ENCODE data around the gene EPC1. TPM values are rescaled to one million over a fixed set of nuclear protein-coding genes. Genes with fewer than 3 reads are reported as not detected.

EPC1 gene
- total RNA-seq, 1 experiment from 2014 or later, result 17.0 TPM

GRCh38 chr10:32347363-32348022, 535 bp upstream of the EPC1 start:
- in situ Hi-C loops (cut with HindIII; ENCODE audit: low pct_unique_long_range_greater_than_20kb, low sequenced_read_pairs), result no loop called here

GRCh38 chr10:32346134-32346550, 816 bp downstream of the EPC1 start:
- in situ Hi-C loops (cut with HindIII; ENCODE audit: low pct_unique_long_range_greater_than_20kb, low sequenced_read_pairs), result no loop called here

More at GRCh38 chr10:32347363-32348022, 535 bp upstream of the EPC1 start:
- DNase-seq (ENCODE audit: low read depth), result no peak

GRCh38 chr10:32341596-32341995, 5.4 kb downstream of the EPC1 start:
- DNase-seq (ENCODE audit: low read depth), result no peak
- in situ Hi-C loops (cut with HindIII; ENCODE audit: low pct_unique_long_range_greater_than_20kb, low sequenced_read_pairs), result no loop called here

More at GRCh38 chr10:32346134-32346550, 816 bp downstream of the EPC1 start:
- peak; percentile 96 for DNase-seq (ENCODE audit: low read depth)

- DNase-seq (ENCODE audit: low read depth), result no peak
- in situ Hi-C loops (cut with HindIII; ENCODE audit: low pct_unique_long_range_greater_than_20kb, low sequenced_read_pairs), result no loop called here
Observed at GRCh38 chr10:32340596-32341180, 6.3 kb downstream of the EPC1 start.

GRCh38 chr10:32338262-32338661, 8.7 kb downstream of the EPC1 start:
- in situ Hi-C loops (cut with HindIII; ENCODE audit: low pct_unique_long_range_greater_than_20kb, low sequenced_read_pairs), result no loop called here
- DNase-seq (ENCODE audit: low read depth), result no peak

GRCh38 chr10:32337350-32337749, 9.6 kb downstream of the EPC1 start:
- in situ Hi-C loops (cut with HindIII; ENCODE audit: low pct_unique_long_range_greater_than_20kb, low sequenced_read_pairs), result no loop called here

GRCh38 chr10:32333849-32334248, 13.1 kb downstream of the EPC1 start:
- in situ Hi-C loops (cut with HindIII; ENCODE audit: low pct_unique_long_range_greater_than_20kb, low sequenced_read_pairs), result no loop called here
- no peak for DNase-seq (ENCODE audit: low read depth)

More at GRCh38 chr10:32337350-32337749, 9.6 kb downstream of the EPC1 start:
- no peak for DNase-seq (ENCODE audit: low read depth)

- in situ Hi-C loops (cut with HindIII; ENCODE audit: low pct_unique_long_range_greater_than_20kb, low sequenced_read_pairs), result no loop called here
- peak; percentile 77 for DNase-seq (ENCODE audit: low read depth)
Observed at GRCh38 chr10:32332299-32332750, 14.6 kb downstream of the EPC1 start.

GRCh38 chr10:32331606-32332005, 15.4 kb downstream of the EPC1 start:
- in situ Hi-C loops (cut with HindIII; ENCODE audit: low pct_unique_long_range_greater_than_20kb, low sequenced_read_pairs), result no loop called here
- no peak for DNase-seq (ENCODE audit: low read depth)

- DNase-seq (ENCODE audit: low read depth), result no peak
- in situ Hi-C loops (cut with HindIII; ENCODE audit: low pct_unique_long_range_greater_than_20kb, low sequenced_read_pairs), result no loop called here
Observed at GRCh38 chr10:32330214-32330613, 16.7 kb downstream of the EPC1 start.

GRCh38 chr10:32329061-32329460, 17.9 kb downstream of the EPC1 start:
- in situ Hi-C loops (cut with HindIII; ENCODE audit: low pct_unique_long_range_greater_than_20kb, low sequenced_read_pairs), result no loop called here
- DNase-seq (ENCODE audit: low read depth), result no peak

- in situ Hi-C loops (cut with HindIII; ENCODE audit: low pct_unique_long_range_greater_than_20kb, low sequenced_read_pairs), result no loop called here
- DNase-seq (ENCODE audit: low read depth), result no peak
Observed at GRCh38 chr10:32328499-32328898, 18.5 kb downstream of the EPC1 start.

- in situ Hi-C loops (cut with HindIII; ENCODE audit: low pct_unique_long_range_greater_than_20kb, low sequenced_read_pairs), result no loop called here
- no peak for DNase-seq (ENCODE audit: low read depth)
Observed at GRCh38 chr10:32327364-32327691, 19.6 kb downstream of the EPC1 start.

- DNase-seq (ENCODE audit: low read depth), result no peak
- in situ Hi-C loops (cut with HindIII; ENCODE audit: low pct_unique_long_range_greater_than_20kb, low sequenced_read_pairs), result no loop called here
Observed at GRCh38 chr10:32326680-32327363, 20.1 kb downstream of the EPC1 start.

- in situ Hi-C loops (cut with HindIII; ENCODE audit: low pct_unique_long_range_greater_than_20kb, low sequenced_read_pairs), result no loop called here
- no peak for DNase-seq (ENCODE audit: low read depth)
Observed at GRCh38 chr10:32326119-32326518, 20.8 kb downstream of the EPC1 start.

- no peak for DNase-seq (ENCODE audit: low read depth)
- in situ Hi-C loops (cut with HindIII; ENCODE audit: low pct_unique_long_range_greater_than_20kb, low sequenced_read_pairs), result no loop called here
Observed at GRCh38 chr10:32323051-32323450, 23.9 kb downstream of the EPC1 start.

- in situ Hi-C loops (cut with HindIII; ENCODE audit: low pct_unique_long_range_greater_than_20kb, low sequenced_read_pairs), result no loop called here
Observed at GRCh38 chr10:32321016-32321631, 25.8 kb downstream of the EPC1 start.

GRCh38 chr10:32318476-32318896, 28.5 kb downstream of the EPC1 start:
- DNase-seq (ENCODE audit: low read depth), result no peak
- in situ Hi-C loops (cut with HindIII; ENCODE audit: low pct_unique_long_range_greater_than_20kb, low sequenced_read_pairs), result no loop called here

More at GRCh38 chr10:32321016-32321631, 25.8 kb downstream of the EPC1 start:
- DNase-seq (ENCODE audit: low read depth), result no peak

- DNase-seq (ENCODE audit: low read depth), result no peak
- in situ Hi-C loops (cut with HindIII; ENCODE audit: low pct_unique_long_range_greater_than_20kb, low sequenced_read_pairs), result no loop called here
Observed at GRCh38 chr10:32317795-32318357, 29.1 kb downstream of the EPC1 start.
